Mesendoderm (in vitro differentiated cells): ENCODE data around the gene LRP8.

Experiments
- DNase-seq: peaks from one replicate; pipeline ENCODE4 v3.0.0; 2013
- H2AK5ac ChIP-seq: 2 replicates; pipeline ENCODE4 v1.6.1; 2013; ENCODE audit warnings: low read length, inconsistent platforms
- H2BK120ac ChIP-seq: 2 replicates; pipeline ENCODE4 v1.6.1; 2013; ENCODE audit warnings: low read depth, mild to moderate bottlenecking, low read length, moderate library complexity, mixed read lengths
- H2BK15ac ChIP-seq: replicated peaks from 2 replicates; pipeline ENCODE4 v1.6.1; 2013; ENCODE audit warnings: low read depth, mild to moderate bottlenecking, moderate library complexity
- H2BK5ac ChIP-seq: 2 replicates; pipeline ENCODE4 v1.6.1; 2013; ENCODE audit warnings: low read length, inconsistent platforms
- H3K18ac ChIP-seq: 2 replicates; pipeline ENCODE4 v1.6.1; 2013; ENCODE audit warnings: mild to moderate bottlenecking, low read length, mixed read lengths
- H3K23ac ChIP-seq: one replicate; pipeline ENCODE4 v1.6.1; 2013; ENCODE audit warnings: low read length
- H3K27ac ChIP-seq: 2 replicates; pipeline ENCODE4 v1.5.1; 2013; ENCODE audit warnings: low read depth, mild to moderate bottlenecking, inconsistent platforms, low read length, moderate library complexity
- H3K27me3 ChIP-seq: 2 replicates; pipeline ENCODE4 v1.6.1; 2013; ENCODE audit warnings: low read length, control low read depth, mild to moderate bottlenecking, inconsistent platforms; ENCODE audit not compliant: insufficient read depth, poor library complexity
- H3K36me3 ChIP-seq: 2 replicates; pipeline ENCODE4 v1.6.1; 2013; ENCODE audit warnings: low read length, inconsistent platforms; ENCODE audit not compliant: control insufficient read depth, insufficient read depth
- H3K4ac ChIP-seq: one replicate; pipeline ENCODE4 v1.6.1; 2013; ENCODE audit warnings: low read depth, mild to moderate bottlenecking, low read length, moderate library complexity
- H3K4me1 ChIP-seq: 2 replicates; pipeline ENCODE4 v1.6.1; 2013; ENCODE audit warnings: low read depth, low read length, inconsistent platforms; ENCODE audit not compliant: control insufficient read depth
- H3K4me2 ChIP-seq: 2 replicates; pipeline ENCODE4 v1.6.1; 2013; ENCODE audit warnings: low read length
- H3K4me3 ChIP-seq: 2 replicates; pipeline ENCODE4 v1.5.1; 2013; ENCODE audit warnings: mild to moderate bottlenecking, low read length
- H3K56ac ChIP-seq: one replicate; pipeline ENCODE4 v1.6.1; 2013; ENCODE audit warnings: low read length
- H3K79me1 ChIP-seq: 2 replicates; pipeline ENCODE4 v1.6.1; 2013; ENCODE audit warnings: low read length, inconsistent platforms
- H3K79me2 ChIP-seq: 2 replicates; pipeline ENCODE4 v1.6.1; 2013; ENCODE audit warnings: mild to moderate bottlenecking, low read length; ENCODE audit not compliant: control insufficient read depth, insufficient read depth
- H3K9ac ChIP-seq: 2 replicates; pipeline ENCODE4 v1.6.1; 2013; ENCODE audit warnings: low read length, inconsistent platforms
- H4K5ac ChIP-seq: one replicate; pipeline ENCODE4 v1.6.1; 2013; ENCODE audit warnings: low read length
- H4K8ac ChIP-seq: one replicate; pipeline ENCODE4 v1.6.1; 2013; ENCODE audit warnings: low read depth, mild to moderate bottlenecking, control low read depth, low read length, moderate library complexity
- WGBS: extraction: QIAGEN DNeasy Blood & Tissue Kit; methylation state at CpG from one replicate; pipeline ENCODE4 v1.1.7; 2013; ENCODE audit warnings: low lambda C conversion rate, missing lambda C conversion rate; ENCODE audit not compliant: insufficient coverage; ENCODE audit errors: extremely low coverage; 5-methylcytosine and 5-hydroxymethylcytosine counted together

The LRP8 gene

GRCh38 chr1:53258216-53258615 is 69.7 kb downstream of the LRP8 start:
- Histone ChIP-seq H2BK5ac (no peak overlapping the region), H3K9ac (no peak overlapping the region), H3K79me2 (no peaks in the 10 kb centered on the region), H4K5ac (no peak overlapping the region), H2AK5ac (no peak overlapping the region), H3K4me2 (no peak overlapping the region), H3K23ac (no peak overlapping the region), H3K4ac (no peak overlapping the region), H3K36me3 (peaks cover 54% of the 10 kb centered on the region), H3K4me1 (no peaks in the 10 kb centered on the region), H2BK120ac (no peak overlapping the region), H2BK15ac (no peak overlapping the region), H3K79me1 (no peaks in the 10 kb centered on the region), H3K4me3 (no peak overlapping the region), H3K27me3 (no peaks in the 10 kb centered on the region), H3K27ac (peak overlapping the region; percentile 22), H3K56ac (no peak overlapping the region), H3K18ac (no peak overlapping the region), H4K8ac (no peak overlapping the region)
- no peak for DNase-seq
- WGBS = no CpG with 5 or more reads among the region's 1 CpG

GRCh38 chr1:53257454-53258081 is 70.3 kb downstream of the LRP8 start:
- Histone ChIP-seq H3K79me2 (no peaks in the 10 kb centered on the region), H3K4me2 (no peak overlapping the region), H2BK5ac (no peak overlapping the region), H3K79me1 (no peaks in the 10 kb centered on the region), H2BK15ac (no peak overlapping the region), H3K4me3 (no peak overlapping the region), H3K4me1 (no peaks in the 10 kb centered on the region), H2BK120ac (no peak overlapping the region), H3K18ac (no peak overlapping the region), H4K8ac (no peak overlapping the region), H3K4ac (no peak overlapping the region), H3K27me3 (no peaks in the 10 kb centered on the region), H3K23ac (no peak overlapping the region), H4K5ac (no peak overlapping the region), H2AK5ac (no peak overlapping the region), H3K56ac (no peak overlapping the region), H3K36me3 (peaks cover 48% of the 10 kb centered on the region), H3K27ac (no peak overlapping the region), H3K9ac (no peak overlapping the region)
- DNase-seq = no peak
- WGBS = no CpG with 5 or more reads among the region's 5 CpGs

DNA sequence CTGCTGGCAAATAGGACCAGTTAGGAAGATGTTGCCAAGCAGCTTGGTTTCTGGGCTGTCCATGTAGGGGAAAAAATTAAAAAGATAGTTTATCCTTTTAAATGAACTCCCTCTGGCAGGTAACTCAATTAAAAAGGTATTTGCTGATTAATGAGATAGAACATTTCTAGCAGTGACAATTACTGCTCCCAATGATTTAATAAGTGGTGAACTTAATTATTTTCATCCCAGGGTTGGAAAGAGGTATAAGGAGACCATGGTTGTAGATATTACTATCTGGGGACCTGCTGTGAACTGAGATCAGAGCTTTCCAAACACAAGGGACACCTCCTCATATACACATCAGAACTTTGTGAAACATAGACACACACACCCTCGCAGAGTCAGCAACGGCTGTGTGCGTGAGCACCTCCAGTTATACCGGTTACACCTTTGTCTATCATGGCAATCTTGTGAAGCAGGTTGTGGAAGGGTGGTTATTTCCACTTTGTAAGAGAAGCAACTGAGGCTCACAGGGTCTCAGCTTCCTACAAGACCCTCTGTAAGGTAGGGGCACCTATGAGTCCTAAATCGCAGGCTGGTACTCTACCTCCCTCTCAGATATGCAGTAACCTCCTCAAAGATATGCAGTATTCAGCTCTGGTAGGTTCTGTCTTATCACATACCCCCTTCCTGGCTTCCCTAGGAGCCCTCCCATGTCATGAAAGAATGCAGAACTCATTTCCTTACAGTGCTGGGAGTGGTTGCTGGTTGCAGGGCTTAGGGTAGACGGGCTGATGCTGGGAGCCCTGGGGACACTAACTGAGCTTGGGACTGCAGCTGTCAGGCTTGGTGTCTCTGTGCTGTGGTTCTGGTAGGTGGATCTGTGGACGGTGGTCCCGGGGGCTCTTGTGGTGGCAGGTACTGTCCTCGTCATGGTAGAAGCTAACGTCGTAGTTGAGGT is 71.1 kb downstream of the LRP8 start:
- H3K4ac ChIP-seq = no peak overlapping the region
- no peak overlapping the region for H2BK15ac ChIP-seq
- no peak overlapping the region for H3K4me3 ChIP-seq
- H3K27me3 ChIP-seq = no peaks in the 10 kb centered on the region
- H3K27ac ChIP-seq = no peak overlapping the region
- no peak overlapping the region for H3K18ac ChIP-seq
- H3K79me1 ChIP-seq = no peaks in the 10 kb centered on the region
- no peak overlapping the region for H2BK5ac ChIP-seq
- no peak overlapping the region for H2BK120ac ChIP-seq
- no peak overlapping the region for H4K8ac ChIP-seq
- no peaks in the 10 kb centered on the region for H3K79me2 ChIP-seq
- H2AK5ac ChIP-seq = no peak overlapping the region
- peaks cover 42% of the 10 kb centered on the region for H3K36me3 ChIP-seq
- H3K9ac ChIP-seq = no peak overlapping the region
- no peak for DNase-seq
- no peak overlapping the region for H3K4me2 ChIP-seq
- H3K56ac ChIP-seq = no peak overlapping the region
- no CpG with 5 or more reads among the region's 11 CpGs for WGBS
- no peak overlapping the region for H4K5ac ChIP-seq
- no peak overlapping the region for H3K23ac ChIP-seq
- no peaks in the 10 kb centered on the region for H3K4me1 ChIP-seq

DNA sequence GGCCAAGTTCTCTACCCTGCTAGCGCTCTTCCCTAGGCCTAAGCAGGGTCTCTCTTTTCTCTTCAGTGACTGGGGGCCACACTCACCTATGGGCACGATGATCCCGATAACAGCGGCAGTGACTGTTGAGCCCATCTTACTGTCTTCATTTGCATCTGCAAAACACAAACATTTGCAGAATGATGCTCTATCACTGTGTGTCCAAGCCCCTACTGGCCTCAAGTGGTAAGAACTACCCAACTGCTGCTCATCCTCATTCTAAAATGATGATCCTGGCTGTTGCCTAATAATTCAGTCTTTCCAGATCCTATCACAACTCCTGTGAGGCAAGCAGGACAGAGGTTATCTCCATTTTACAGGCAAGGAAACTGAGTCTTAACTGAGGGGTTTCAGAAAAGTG is 72.8 kb downstream of the LRP8 start:
- Histone ChIP-seq H3K27ac (no peak overlapping the region), H3K56ac (no peak overlapping the region), H3K36me3 (peaks cover 42% of the 10 kb centered on the region), H4K8ac (no peak overlapping the region), H3K9ac (no peak overlapping the region), H3K4me2 (no peak overlapping the region), H2BK15ac (no peak overlapping the region), H3K18ac (no peak overlapping the region), H2BK120ac (no peak overlapping the region), H3K27me3 (no peaks in the 10 kb centered on the region), H3K79me2 (no peaks in the 10 kb centered on the region), H3K79me1 (no peaks in the 10 kb centered on the region), H3K4me3 (no peak overlapping the region), H3K4me1 (no peaks in the 10 kb centered on the region), H2AK5ac (no peak overlapping the region), H2BK5ac (no peak overlapping the region), H3K4ac (no peak overlapping the region), H4K5ac (no peak overlapping the region), H3K23ac (no peak overlapping the region)
- WGBS = no CpG with 5 or more reads among the region's 4 CpGs
- no peak for DNase-seq

GRCh38 chr1:53254011-53254640 is 73.7 kb downstream of the LRP8 start:
- Histone ChIP-seq H3K4me3 (no peak overlapping the region), H2AK5ac (no peak overlapping the region), H3K36me3 (peaks cover 46% of the 10 kb centered on the region), H3K79me2 (no peaks in the 10 kb centered on the region), H3K4me1 (no peaks in the 10 kb centered on the region), H2BK120ac (no peak overlapping the region), H3K4ac (no peak overlapping the region), H3K9ac (no peak overlapping the region), H3K27ac (no peak overlapping the region), H2BK5ac (no peak overlapping the region), H4K8ac (no peak overlapping the region), H4K5ac (no peak overlapping the region), H2BK15ac (no peak overlapping the region), H3K27me3 (no peaks in the 10 kb centered on the region), H3K4me2 (no peak overlapping the region), H3K79me1 (no peaks in the 10 kb centered on the region), H3K18ac (no peak overlapping the region), H3K23ac (no peak overlapping the region), H3K56ac (no peak overlapping the region)
- no peak for DNase-seq
- WGBS = no CpG with 5 or more reads among the region's 4 CpGs
